Measurements from ENCODE around the gene KRTAP5-8. TPM values are rescaled to one million over a fixed set of nuclear protein-coding genes. Genes with fewer than 3 reads are reported as not detected.

KRTAP5-8 gene
- total RNA-seq, 2 donors from 2014 or later = 0.35 TPM; not detected in 1

DNA sequence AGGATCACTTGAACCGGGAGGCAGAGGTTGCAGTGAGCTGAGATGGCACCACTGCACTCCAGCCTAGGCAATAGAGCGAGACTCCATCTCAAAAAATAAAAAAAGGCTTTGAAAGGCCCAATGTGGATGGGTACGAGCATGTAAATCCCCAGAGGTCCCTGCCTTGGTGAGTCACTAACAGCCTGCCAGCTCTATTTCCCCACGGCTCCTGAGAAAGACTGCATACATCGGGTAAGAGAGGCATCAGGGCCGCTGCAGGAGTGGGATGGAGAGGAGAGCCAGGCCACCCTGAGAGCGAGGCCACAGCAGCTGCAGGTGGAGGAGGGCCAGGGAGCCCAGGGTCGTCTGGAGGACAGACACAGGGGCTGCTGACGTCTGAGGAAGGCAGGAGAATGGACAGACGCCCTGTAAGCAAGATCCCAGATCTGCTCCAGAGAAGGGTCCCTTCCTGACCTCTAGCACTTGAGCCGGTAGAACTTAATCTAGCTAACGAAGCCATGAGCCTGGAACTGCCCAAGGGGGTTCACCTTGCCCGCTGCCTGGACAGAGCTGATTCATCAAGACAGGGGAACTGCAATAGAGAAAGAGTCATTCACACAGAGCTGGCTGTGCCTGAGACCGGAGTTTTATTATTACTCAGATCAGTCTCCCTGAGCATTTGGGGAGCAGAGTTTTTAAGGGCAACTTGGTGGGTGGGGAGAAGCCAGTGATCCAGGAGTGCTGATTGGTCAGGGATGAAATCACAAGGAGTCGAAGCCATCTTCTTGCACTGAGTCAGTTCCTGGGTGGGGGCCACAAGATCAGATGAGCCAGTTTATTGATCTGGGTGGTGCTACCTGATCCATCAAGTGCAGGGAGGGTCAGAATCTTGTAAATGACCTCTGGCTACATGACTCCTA is 5.3 kb downstream of the KRTAP5-8 start:
- intact Hi-C loops (cut with DNase I) = no loop called here
- DNase-seq = no peak
- no peaks in the 10 kb centered on the region for H3K9me3 ChIP-seq
- H3K27me3 ChIP-seq = no peaks in the 10 kb centered on the region
- no peaks in the 10 kb centered on the region for H3K36me3 ChIP-seq
- TF ChIP-seq, protein P1, sequence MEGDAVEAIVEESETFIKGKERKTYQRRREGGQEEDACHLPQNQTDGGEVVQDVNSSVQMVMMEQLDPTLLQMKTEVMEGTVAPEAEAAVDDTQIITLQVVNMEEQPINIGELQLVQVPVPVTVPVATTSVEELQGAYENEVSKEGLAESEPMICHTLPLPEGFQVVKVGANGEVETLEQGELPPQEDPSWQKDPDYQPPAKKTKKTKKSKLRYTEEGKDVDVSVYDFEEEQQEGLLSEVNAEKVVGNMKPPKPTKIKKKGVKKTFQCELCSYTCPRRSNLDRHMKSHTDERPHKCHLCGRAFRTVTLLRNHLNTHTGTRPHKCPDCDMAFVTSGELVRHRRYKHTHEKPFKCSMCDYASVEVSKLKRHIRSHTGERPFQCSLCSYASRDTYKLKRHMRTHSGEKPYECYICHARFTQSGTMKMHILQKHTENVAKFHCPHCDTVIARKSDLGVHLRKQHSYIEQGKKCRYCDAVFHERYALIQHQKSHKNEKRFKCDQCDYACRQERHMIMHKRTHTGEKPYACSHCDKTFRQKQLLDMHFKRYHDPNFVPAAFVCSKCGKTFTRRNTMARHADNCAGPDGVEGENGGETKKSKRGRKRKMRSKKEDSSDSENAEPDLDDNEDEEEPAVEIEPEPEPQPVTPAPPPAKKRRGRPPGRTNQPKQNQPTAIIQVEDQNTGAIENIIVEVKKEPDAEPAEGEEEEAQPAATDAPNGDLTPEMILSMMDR (IDR thresholded peaks at IDR 0.05) = no peak
- H3K9ac ChIP-seq (ENCODE audit: low read depth in 2 of 2, low read length in 2 of 2) = no peak overlapping the region
- H3K4me3 ChIP-seq = no peak overlapping the region
- H3K27ac ChIP-seq = no peak overlapping the region
- no peaks in the 10 kb centered on the region for H3K4me1 ChIP-seq

DNA sequence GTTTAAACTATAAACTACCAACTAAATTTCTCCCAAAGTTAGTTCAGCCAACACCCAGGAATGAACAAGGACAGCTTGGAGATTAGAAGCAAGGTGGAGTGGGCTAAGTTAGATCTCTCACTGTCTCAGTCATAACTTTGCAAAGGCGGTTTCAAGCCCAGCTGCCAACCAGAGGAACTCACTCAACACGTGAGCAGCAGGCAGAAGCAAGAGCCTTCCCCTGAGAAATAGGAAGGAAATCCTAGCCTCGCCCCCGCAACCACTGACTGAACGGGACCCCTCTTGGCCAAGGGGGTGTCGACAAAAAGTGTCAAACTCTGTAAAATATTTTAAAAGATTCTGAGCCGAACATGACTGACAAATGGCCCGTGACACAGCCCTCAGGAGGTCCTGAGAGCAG is 6.0 kb downstream of the KRTAP5-8 start:
- DNase-seq = no peak
- TF ChIP-seq, protein P1 (IDR thresholded peaks at IDR 0.05) = no peak
- no peaks in the 10 kb centered on the region for H3K36me3 ChIP-seq
- H3K4me3 ChIP-seq = no peak overlapping the region
- no peak overlapping the region for H3K27ac ChIP-seq
- H3K9ac ChIP-seq (ENCODE audit: low read depth in 2 of 2, low read length in 2 of 2) = no peak overlapping the region
- H3K4me1 ChIP-seq = no peaks in the 10 kb centered on the region
- intact Hi-C loops (cut with DNase I) = no loop called here
- H3K9me3 ChIP-seq = no peaks in the 10 kb centered on the region
- no peaks in the 10 kb centered on the region for H3K27me3 ChIP-seq

DNA sequence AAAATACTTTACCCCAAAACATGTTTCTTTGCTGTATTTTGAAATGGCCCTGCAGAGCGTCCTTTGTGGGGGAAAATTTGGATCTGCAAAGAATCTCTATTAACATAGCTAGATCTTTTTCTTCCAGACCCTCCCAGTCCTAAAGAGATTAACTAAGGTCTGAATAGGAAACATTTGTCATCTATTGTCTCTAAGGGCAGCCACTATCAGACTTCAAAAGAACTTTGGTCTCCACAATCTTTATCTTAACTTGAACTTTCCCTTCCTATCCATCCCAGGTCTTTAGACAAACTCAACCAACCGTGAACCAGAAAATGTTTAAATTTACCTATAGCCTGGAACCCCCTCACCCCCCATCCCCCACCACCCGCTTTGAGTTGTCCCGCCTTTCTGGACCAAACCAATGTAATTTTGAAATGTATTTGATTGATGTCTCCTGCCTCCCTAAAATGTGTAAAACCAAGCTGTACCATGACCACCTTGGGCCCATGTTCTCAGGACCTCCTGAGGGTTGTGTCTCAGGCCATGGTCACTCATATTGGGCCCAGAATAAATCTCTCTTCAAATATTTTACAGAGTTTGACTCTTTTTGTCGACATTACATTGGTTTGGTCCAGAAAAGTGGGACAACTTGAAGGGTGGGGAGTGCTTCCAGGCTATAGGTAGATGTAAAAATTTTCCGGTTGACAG is 6.8 kb downstream of the KRTAP5-8 start:
- TF ChIP-seq, protein P1 (IDR thresholded peaks at IDR 0.05) = no peak
- H3K36me3 ChIP-seq = no peaks in the 10 kb centered on the region
- H3K9ac ChIP-seq (ENCODE audit: low read depth in 2 of 2, low read length in 2 of 2) = no peak overlapping the region
- no peaks in the 10 kb centered on the region for H3K9me3 ChIP-seq
- H3K27ac ChIP-seq = no peak overlapping the region
- no peaks in the 10 kb centered on the region for H3K4me1 ChIP-seq
- no peak for DNase-seq
- intact Hi-C loops (cut with DNase I) = no loop called here
- no peak overlapping the region for H3K4me3 ChIP-seq
- H3K27me3 ChIP-seq = no peaks in the 10 kb centered on the region

DNA sequence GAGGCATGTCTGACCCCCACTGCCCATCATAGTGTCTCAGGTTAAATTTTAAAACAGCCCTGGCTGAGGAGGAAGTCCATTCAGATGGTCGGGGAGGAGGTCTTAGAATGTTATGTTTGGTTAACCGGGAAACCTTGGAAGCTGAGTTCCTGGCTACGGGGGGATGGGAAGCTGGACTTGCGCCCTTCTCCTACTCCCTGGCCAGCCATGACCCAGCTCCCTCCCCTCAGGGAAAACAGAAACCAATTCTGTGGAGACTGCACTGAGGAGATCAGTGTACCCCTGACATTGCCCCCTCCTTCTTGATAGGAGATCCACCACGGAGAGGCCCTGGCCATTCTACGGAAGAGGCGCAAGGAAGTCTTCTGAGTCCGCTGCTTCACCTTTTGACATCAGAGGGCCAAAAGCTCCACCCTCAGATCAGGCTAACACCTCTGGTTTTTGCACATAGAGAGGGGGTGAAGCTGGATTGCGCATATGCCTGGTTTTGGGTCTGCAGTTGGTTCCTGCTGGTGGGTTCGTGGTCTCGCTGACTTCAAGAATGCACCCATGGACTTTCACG is 7.7 kb downstream of the KRTAP5-8 start:
- Histone ChIP-seq H3K4me3 (no peak overlapping the region), H3K27me3 (no peaks in the 10 kb centered on the region), H3K9ac (ENCODE audit: low read depth in 2 of 2, low read length in 2 of 2) (no peak overlapping the region), H3K9me3 (no peaks in the 10 kb centered on the region), H3K36me3 (no peaks in the 10 kb centered on the region), H3K4me1 (no peaks in the 10 kb centered on the region), H3K27ac (no peak overlapping the region)
- DNase-seq = no peak
- intact Hi-C loops (cut with DNase I) = no loop called here
- TF ChIP-seq, protein P1 (IDR thresholded peaks at IDR 0.05) = no peak

DNA sequence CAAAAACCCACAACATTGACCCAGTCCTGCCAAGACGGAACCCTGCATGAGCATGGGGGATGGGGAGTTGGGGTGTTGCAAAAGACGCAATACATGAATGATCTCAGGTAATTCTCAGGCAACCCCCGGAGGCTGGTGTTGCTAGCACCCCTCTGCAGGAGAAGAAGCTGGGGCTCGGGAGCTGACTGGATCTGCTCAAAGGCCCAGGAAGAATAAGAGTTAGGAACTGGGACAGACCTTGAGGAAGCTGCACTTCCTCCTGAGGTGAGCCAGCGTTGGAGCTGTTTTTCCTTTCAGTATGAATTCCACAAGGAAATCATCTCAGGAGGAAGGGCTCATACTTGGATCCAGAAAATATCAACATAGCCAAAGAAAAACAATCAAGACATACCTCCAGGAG is 10.3 kb downstream of the KRTAP5-8 start, which contains the start of gene KRTAP5-9:
Gene KRTAP5-9 (plus strand): TSS at position 301 of the 400 bp plus-strand sequence. CDS start 238 bp downstream, outside the sequence.
- no peak for DNase-seq
- Histone ChIP-seq H3K9me3 (no peaks in the 10 kb centered on the region), H3K4me3 (no peak within 1 kb of the TSS), H3K9ac (ENCODE audit: low read depth in 2 of 2, low read length in 2 of 2) (no peak within 1 kb of the TSS), H3K36me3 (no peaks in the 10 kb centered on the region), H3K27ac (no peak within 1 kb of the TSS), H3K4me1 (no peaks in the 10 kb centered on the region), H3K27me3 (no peaks in the 10 kb centered on the region)
- intact Hi-C loops (cut with DNase I) = no loop called here
- TF ChIP-seq, protein P1 (IDR thresholded peaks at IDR 0.05) = no peak
